Keratinocyte (primary cell): Measurements from ENCODE around the gene VPS13D. TPM values are rescaled to one million over a fixed set of nuclear protein-coding genes. Genes with fewer than 3 reads are reported as not detected.

Experiments
- DNase-seq: peaks from one replicate; pipeline ENCODE4 v3.0.0-alpha.2; 2011; ENCODE audit warnings: low read depth, missing footprints, low spot score
- FAIRE-seq: peaks from 2 replicates; lab custom pipeline; 2011; peaks lifted over from hg19 to GRCh38; lab: Jason Lieb, UNC
- H2AFZ ChIP-seq: 2 replicates; pipeline ENCODE4 v1.6.0; 2012; ENCODE audit warnings: low read length, control low read depth, inconsistent platforms; ENCODE audit not compliant: control insufficient read depth
- H3K27ac ChIP-seq: 2 replicates; pipeline ENCODE4 v1.5.1; 2011; ENCODE audit warnings: low read length; ENCODE audit not compliant: control insufficient read depth, insufficient read depth
- H3K27me3 ChIP-seq: 3 replicates; pipeline ENCODE4 v1.6.0; 2011; ENCODE audit warnings: low read length; ENCODE audit not compliant: control insufficient read depth, insufficient read depth; ENCODE audit errors: extremely low read depth
- H3K36me3 ChIP-seq, 2 experiments: 2 replicates in 1 of 2; 3 replicates in 1 of 2; pipeline ENCODE4 v1.5.1; 2011; ENCODE audit warnings: low read length in 2 of 2, mild to moderate bottlenecking in 1 of 2; ENCODE audit not compliant: control insufficient read depth in 2 of 2, insufficient read depth in 2 of 2; ENCODE audit errors: extremely low read depth in 1 of 2
- H3K4me1 ChIP-seq: 3 replicates; pipeline ENCODE4 v1.5.1; 2011; ENCODE audit warnings: low read length; ENCODE audit not compliant: control insufficient read depth, insufficient read depth; ENCODE audit errors: extremely low read depth
- H3K4me2 ChIP-seq: 3 replicates; pipeline ENCODE4 v1.6.0; 2011; ENCODE audit warnings: low read depth, low read length; ENCODE audit not compliant: control insufficient read depth, insufficient read depth; ENCODE audit errors: extremely low read depth
- H3K4me3 ChIP-seq, 3 experiments: fragments of 200-600 bp in 1 of 3; sonication (generic) in 1 of 3; 2 replicates in 2 of 3; 3 replicates in 1 of 3; pipeline ENCODE4 v1.5.1; 2011 to 2016; ENCODE audit warnings: low read length in 3 of 3, mild to moderate bottlenecking in 3 of 3, control low read depth in 2 of 3, inconsistent platforms in 1 of 3, low read depth in 1 of 3, mixed read lengths in 1 of 3, mixed run types in 1 of 3, moderate library complexity in 1 of 3; ENCODE audit not compliant: control insufficient read depth in 2 of 3, insufficient read depth in 2 of 3; ENCODE audit errors: extremely low read depth in 1 of 3
- H3K79me2 ChIP-seq: 2 replicates; pipeline ENCODE4 v1.6.0; 2012; ENCODE audit warnings: low read length; ENCODE audit not compliant: control insufficient read depth, insufficient read depth
- H3K9ac ChIP-seq: 3 replicates; pipeline ENCODE4 v1.6.0; 2011; ENCODE audit warnings: low read length; ENCODE audit not compliant: control insufficient read depth, insufficient read depth; ENCODE audit errors: extremely low read depth
- H3K9me1 ChIP-seq: 3 replicates; pipeline ENCODE4 v1.6.0; 2011; ENCODE audit warnings: low read length; ENCODE audit not compliant: control insufficient read depth, insufficient read depth; ENCODE audit errors: extremely low read depth
- H3K9me3 ChIP-seq: 2 replicates; pipeline ENCODE4 v1.5.1; 2012; ENCODE audit warnings: low read depth, low read length; ENCODE audit not compliant: control insufficient read depth
- H4K20me1 ChIP-seq: 3 replicates; pipeline ENCODE4 v1.6.0; 2011; ENCODE audit warnings: low read length; ENCODE audit not compliant: control insufficient read depth, insufficient read depth; ENCODE audit errors: extremely low read depth
- CTCF ChIP-seq, 3 experiments: IDR thresholded peaks in 1 of 3; conservative IDR thresholded peaks in 1 of 3; optimal IDR thresholded peaks in 1 of 3; 2 replicates in 2 of 3; 3 replicates in 1 of 3; pipeline versions ENCODE3 to v1.5.1; 2011; ENCODE audit warnings: low read length in 3 of 3, mild to moderate bottlenecking in 3 of 3, moderate library complexity in 2 of 3, control low read depth in 1 of 3, inconsistent platforms in 1 of 3; ENCODE audit not compliant: insufficient read depth in 2 of 3; ENCODE audit errors: extremely low read depth in 1 of 3
- EZH2 ChIP-seq: IDR thresholded peaks from one replicate; pipeline ENCODE4 v1.6.1; 2012; ENCODE audit warnings: inconsistent platforms, mild to moderate bottlenecking, low read length, moderate library complexity
- dilution Hi-C: fragments of 300-500 bp; cut with MboI; formaldehyde crosslinking; loops from one replicate; pipeline ENCODE4 v1.7.0; 2020; ENCODE audit warnings: low sequenced_read_pairs; ENCODE audit not compliant: extremely low pct_ligation_motif_present
- polyA plus RNA-seq, 5 experiments: library from polyadenylated mRNA; depleted of rRNA in 3 of 5; stranded (reverse) in 3 of 5; stranded (forward) in 1 of 5; unstranded in 1 of 5; fragments of >200 nt; gene quantifications; 1 replicate in 1 of 5; 2 replicates in 3 of 5; 3 replicates in 1 of 5; pipeline versions ENCODE4 v1.2.1 to v1.2.3, GENCODE V29; 2011 to 2012; ENCODE audit warnings: missing spikeins in 2 of 5, low read depth in 1 of 5, low replicate concordance in 1 of 5

The VPS13D gene
- polyA plus RNA-seq, 1 donor (not counting 4 experiments of a cell fraction or from before 2014, with no cell fraction given) = 19.0 TPM

GRCh38 chr1:12245733-12246132, 15.9 kb downstream of the VPS13D start:
- dilution Hi-C loops = no loop called here
- H3K4me1 ChIP-seq = no peaks in the 10 kb centered on the region
- no peak overlapping the region for H2AFZ ChIP-seq
- H3K27me3 ChIP-seq = no peaks in the 10 kb centered on the region
- FAIRE-seq (no peak), DNase-seq (no peak)
- H3K79me2 ChIP-seq = peaks cover 2% of the 10 kb centered on the region
- H3K4me2 ChIP-seq = no peak overlapping the region
- peaks cover 21 to 33% of the 10 kb centered on the region in 2 experiments for H3K36me3 ChIP-seq
- no peak overlapping the region for H3K4me3 ChIP-seq
- no peaks in the 10 kb centered on the region for H4K20me1 ChIP-seq
- H3K9me3 ChIP-seq = no peaks in the 10 kb centered on the region
- H3K9ac ChIP-seq = no peak overlapping the region
- no peak overlapping the region for H3K27ac ChIP-seq
- H3K9me1 ChIP-seq = no peaks in the 10 kb centered on the region
- TF ChIP-seq EZH2 = no peak
- no peak for TF ChIP-seq CTCF (optimal IDR thresholded peaks at IDR 0.05 in 1 of 3, IDR thresholded peaks at IDR 0.05 in 1 of 3, conservative IDR thresholded peaks at IDR 0.05 in 1 of 3; ENCODE audit: extremely low read depth in 1 of 3, insufficient read depth in 2 of 3, low read length in 3 of 3)

- H2AFZ ChIP-seq = no peak overlapping the region
- FAIRE-seq = no peak
- no peak overlapping the region for H3K27ac ChIP-seq
- no peak overlapping the region for H3K9ac ChIP-seq
- H3K4me2 ChIP-seq = no peak overlapping the region
- H3K4me3 ChIP-seq = no peak overlapping the region
- no peaks in the 10 kb centered on the region for H3K79me2 ChIP-seq
- no peaks in the 10 kb centered on the region for H3K9me1 ChIP-seq
- no peaks in the 10 kb centered on the region for H3K9me3 ChIP-seq
- H3K4me1 ChIP-seq = no peaks in the 10 kb centered on the region
- peaks cover 24 to 34% of the 10 kb centered on the region in 2 experiments for H3K36me3 ChIP-seq
- no peak for TF ChIP-seq EZH2
- TF ChIP-seq CTCF (optimal IDR thresholded peaks at IDR 0.05 in 1 of 3, IDR thresholded peaks at IDR 0.05 in 1 of 3, conservative IDR thresholded peaks at IDR 0.05 in 1 of 3; ENCODE audit: extremely low read depth in 1 of 3, insufficient read depth in 2 of 3, low read length in 3 of 3) = no peak
- no peaks in the 10 kb centered on the region for H4K20me1 ChIP-seq
- no peaks in the 10 kb centered on the region for H3K27me3 ChIP-seq
- dilution Hi-C loops = no loop called here
- DNase-seq = no peak
Measured at GRCh38 chr1:12246584-12246983, 16.8 kb downstream of the VPS13D start.
